ENCODE results near the gene KMT5C. TPM values are rescaled to one million over a fixed set of nuclear protein-coding genes. Genes with fewer than 3 reads are reported as not detected.

The KMT5C gene
- 31.1 TPM for polyA plus RNA-seq (2012; ENCODE audit: insufficient read depth, insufficient read length)

DNA sequence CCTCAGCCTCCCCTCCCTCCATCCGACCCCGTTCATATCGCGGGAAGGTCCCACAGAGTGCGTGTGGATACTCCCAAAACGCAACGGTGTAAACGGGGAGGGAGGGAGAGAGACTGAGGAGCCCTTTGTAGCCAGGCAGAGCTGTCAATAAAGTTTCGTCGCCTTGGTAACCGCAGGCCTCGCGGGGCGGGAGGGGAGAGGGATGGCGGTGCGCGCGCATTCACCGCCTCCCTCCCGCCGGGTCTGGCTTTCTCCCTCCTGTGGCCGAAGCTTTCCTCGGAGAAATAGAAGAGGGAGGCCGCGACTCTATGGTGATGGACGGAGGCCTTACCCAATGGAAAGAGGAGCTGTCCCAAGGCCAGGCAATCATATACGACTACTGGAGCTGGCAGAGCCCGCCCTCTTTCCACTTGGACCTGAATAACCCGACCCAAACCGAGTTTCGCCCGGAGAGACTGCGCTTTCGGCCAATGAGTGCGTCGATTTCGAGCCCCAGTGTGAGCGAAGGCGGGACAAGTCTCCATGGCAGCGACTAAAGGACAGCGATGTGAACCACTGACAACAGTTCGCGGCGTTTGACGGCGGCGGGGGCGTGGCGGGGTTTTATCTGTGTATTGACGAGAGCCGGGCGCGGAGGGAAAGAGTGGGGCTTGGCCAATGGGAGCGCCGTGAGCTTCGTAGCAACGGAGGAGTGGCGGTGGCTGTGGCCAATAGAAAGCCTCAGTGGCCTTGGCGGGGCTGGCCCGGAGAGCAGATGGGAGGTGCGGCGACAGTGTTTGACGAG lies at the start of gene KMT5C:
Gene KMT5C, plus strand, starts transcription at position 772 of the 784 bp plus-strand sequence. CDS start 2,061 bp downstream, outside the sequence.
- DNase-seq (ENCODE audit: low read depth, low spot score), result peak; percentile 100

DNA sequence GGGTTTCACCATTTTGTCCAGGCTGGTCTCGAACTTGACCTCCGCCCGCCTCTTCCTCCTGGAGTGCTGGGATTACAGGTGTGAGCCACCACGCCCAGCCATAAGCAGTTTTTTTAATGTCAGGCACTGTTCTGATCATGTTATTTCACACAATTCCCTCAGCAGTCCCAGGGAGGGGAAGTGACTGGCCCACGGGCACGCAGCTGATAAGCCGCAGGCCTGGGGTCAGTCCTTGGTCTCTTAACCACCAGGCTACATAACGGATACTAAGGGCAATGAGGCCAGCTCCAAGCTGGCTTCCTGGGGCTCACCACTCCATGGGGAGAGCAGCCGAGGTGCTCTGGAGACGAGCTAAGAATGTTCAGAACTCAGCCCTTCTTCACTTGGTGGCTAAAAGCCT lies 42.4 kb upstream of the KMT5C start:
- no peak for DNase-seq (ENCODE audit: low read depth, low spot score)
- H3K4me3 ChIP-seq (ENCODE audit: low read length), result no peak overlapping the region

More for the DNA sequence above, at the start of gene KMT5C:
- peak within 1 kb of the TSS; percentile 86 for H3K4me3 ChIP-seq (ENCODE audit: low read length)

DNA sequence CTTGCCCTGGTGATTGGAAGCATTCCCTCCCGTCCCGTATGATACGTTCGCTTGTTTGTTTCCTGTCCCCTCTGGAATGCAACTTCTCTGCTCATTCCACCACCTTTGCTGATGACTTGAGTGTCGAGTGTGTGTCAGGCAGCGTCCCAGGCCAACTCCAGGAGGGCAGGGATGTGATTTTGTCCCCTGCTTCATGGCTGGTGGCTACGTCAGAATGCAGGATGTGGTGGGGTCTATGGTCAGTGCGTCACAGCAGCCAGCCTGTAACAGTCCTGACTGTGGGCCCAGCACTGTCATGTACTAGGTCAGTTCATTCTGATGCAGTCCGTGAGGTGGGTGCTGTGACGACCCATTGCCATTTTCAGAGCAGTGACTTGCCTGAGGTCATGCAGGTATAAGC lies 39.7 kb upstream of the KMT5C start:
- no peak overlapping the region for H3K4me3 ChIP-seq (ENCODE audit: low read length)

DNA sequence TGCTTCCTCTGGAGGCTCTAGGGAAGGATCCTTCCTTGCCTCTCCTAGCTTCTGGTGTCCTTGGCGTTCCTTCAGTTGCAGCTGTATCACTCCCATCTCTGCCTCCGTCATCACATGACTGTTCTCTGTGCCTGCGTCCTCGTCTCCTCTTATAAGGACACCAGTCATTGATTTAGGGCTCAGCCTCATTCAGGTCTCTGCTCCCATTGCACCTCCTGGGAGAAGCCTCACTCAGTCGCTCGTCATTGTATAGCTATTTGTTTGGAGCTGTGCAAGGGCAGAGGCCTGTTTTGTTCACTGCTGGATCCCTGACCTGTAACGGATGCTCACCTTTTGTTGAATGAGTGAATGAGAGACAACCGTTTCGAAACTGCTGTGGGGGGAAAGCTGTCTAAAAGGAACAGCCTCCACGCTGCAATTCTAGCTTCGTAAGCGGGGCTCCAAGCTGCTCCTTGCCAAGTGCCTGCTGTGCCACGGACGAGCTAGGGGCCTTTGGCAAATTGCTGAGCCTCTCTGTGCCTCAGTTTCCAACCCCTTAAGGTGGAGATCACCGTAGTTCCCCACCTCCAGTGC lies 38.7 kb upstream of the KMT5C start:
- H3K4me3 ChIP-seq (ENCODE audit: low read length), result no peak overlapping the region

More for the DNA sequence above, 39.7 kb upstream of the KMT5C start:
- DNase-seq (ENCODE audit: low read depth, low spot score), result no peak

DNA sequence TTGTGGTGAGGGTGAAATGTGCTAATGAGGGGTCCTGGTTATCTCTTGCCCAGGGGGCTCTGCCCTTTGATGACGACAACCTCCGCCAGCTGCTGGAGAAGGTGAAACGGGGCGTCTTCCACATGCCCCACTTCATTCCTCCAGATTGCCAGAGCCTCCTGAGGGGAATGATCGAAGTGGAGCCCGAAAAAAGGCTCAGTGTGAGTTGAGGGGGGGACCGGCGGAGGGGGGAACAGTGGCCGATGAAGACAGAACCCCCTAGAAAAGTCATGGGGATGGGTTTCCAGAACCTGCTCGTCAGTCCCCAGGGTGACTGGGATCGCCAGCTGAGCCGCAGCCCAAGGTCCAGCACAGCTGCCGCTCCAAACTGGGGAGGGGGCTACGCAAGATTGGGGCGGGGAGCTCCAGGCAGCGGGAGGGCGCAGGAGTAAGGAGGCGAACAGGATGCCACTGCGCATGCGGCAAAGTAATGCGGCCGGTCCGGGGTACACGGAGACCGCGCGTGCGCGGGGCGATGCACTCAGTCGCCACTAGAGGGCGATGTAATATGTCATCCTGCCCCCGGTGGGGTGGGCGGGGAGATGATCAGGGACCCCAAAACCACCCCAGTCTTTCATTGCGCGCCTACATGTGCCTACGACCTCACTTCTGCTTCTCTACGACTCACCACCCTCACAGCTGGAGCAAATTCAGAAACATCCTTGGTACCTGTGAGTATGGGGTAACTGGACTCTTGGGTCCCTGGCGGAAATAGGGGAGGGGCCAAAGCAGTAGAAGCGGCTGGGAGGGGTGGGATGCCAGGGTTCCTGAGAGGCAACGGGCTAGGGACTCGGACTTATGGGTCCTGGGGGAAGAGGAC lies 38.0 kb upstream of the KMT5C start:
- peak; percentile 80 for DNase-seq (ENCODE audit: low read depth, low spot score)
- H3K4me3 ChIP-seq (ENCODE audit: low read length), result peak overlapping the region; percentile 44

More for the DNA sequence above, 38.7 kb upstream of the KMT5C start:
- no peak for DNase-seq (ENCODE audit: low read depth, low spot score)

DNA sequence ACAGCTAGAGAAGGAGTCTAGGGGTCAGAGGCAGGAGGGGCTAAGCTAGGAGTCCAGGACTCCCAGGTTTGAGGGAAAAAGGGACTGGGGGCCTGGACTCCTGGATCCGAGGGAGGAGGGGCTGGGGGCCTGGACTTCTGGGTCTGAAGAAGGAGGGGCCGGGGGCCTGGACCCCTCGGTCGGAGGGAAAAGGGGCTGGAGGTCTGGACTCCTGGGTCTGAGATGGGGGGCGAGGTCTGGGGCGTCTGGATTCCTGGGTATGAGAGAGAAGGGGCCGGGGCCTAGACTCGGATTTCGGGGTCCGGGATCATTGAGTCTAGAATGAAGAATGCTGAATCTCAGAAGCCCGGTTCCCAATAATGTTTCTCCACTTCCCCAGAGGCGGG lies 37.4 kb upstream of the KMT5C start:
- no peak for DNase-seq (ENCODE audit: low read depth, low spot score)
- peak overlapping the region; percentile 44 for H3K4me3 ChIP-seq (ENCODE audit: low read length)

DNA sequence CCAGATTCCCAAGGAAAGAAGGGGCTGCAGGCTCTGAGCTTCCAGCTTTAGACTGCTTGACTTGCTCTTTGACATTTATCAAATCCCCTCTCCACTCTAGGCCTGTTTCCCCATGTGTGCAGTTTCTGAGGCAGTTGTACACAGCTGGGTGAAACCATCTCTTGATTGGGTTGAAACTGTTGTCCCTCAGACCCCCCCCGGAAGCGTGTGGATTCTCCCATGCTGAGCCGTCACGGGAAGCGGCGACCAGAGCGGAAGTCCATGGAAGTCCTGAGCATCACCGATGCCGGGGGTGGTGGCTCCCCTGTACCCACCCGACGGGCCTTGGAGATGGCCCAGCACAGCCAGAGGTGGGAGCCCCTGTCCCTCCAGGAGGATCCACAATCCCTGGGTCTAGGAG lies 36.2 kb upstream of the KMT5C start:
- DNase-seq (ENCODE audit: low read depth, low spot score), result no peak

DNA sequence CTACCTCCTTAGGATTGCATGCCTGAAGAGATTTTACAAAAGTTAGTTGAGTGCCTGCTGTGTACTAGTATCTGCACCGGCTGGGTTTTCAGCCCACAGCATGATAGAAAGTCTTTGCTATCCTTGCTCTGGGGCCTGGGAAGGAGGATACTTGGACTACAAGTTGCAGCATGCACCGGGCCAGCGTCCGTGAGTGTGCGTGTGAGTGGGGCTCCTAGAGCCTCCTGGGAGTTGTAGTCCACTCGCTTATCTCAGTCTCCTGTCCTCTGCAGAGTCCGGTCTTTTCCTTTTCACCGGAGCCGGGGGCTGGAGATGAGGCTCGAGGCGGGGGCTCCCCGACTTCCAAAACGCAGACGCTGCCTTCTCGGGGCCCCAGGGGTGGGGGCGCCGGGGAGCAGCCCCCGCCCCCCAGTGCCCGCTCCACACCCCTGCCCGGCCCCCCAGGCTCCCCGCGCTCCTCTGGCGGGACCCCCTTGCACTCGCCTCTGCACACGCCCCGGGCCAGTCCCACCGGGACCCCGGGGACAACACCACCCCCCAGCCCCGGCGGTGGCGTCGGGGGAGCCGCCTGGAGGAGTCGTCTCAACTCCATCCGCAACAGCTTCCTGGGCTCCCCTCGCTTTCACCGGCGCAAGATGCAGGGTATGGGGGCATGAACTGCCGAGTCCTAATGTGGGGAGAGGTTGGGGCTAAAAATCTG lies 35.2 kb upstream of the KMT5C start:
- DNase-seq (ENCODE audit: low read depth, low spot score), result no peak
- no peak overlapping the region for H3K4me3 ChIP-seq (ENCODE audit: low read length)

More for the DNA sequence above, 36.2 kb upstream of the KMT5C start:
- no peak overlapping the region for H3K4me3 ChIP-seq (ENCODE audit: low read length)

DNA sequence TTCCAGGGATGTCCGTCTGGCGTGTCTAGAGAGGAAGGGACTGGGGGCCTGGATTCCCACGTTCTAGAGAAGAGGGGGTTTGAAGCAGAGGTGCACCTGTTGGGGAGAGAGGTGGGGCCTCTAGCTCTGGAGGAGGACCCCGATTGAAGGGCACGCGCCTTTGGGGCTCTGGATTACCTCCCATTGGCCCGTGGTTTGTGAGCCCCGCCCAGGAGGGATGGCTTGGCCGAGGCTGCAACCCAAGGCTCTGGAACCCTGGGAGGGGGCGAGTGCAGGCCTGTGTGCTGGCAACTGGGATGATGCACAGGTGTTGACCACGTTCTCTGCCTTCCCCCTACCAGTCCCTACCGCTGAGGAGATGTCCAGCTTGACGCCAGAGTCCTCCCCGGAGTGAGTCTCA lies 34.7 kb upstream of the KMT5C start:
- no peak for DNase-seq (ENCODE audit: low read depth, low spot score)
- H3K4me3 ChIP-seq (ENCODE audit: low read length), result no peak overlapping the region

DNA sequence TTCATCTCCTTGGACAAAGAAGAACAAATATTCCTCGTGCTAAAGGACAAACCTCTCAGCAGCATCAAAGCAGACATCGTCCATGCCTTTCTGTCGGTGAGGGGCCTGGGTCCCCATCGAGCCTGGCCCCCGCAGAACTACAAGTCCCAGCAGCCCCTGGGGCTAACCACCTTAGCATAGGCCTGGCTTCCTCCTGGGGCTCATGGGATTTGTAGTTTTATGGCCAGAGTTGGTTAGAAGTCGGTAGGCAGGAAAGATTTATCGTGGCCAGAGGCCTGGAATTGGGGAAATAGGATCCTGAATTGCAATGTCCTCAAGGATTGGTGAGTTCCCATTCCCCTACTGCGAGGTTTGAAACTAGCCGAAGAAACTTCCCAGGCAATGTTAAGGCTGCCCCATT lies 34.2 kb upstream of the KMT5C start:
- H3K4me3 ChIP-seq (ENCODE audit: low read length), result no peak overlapping the region
- peak; percentile 34 for DNase-seq (ENCODE audit: low read depth, low spot score)

DNA sequence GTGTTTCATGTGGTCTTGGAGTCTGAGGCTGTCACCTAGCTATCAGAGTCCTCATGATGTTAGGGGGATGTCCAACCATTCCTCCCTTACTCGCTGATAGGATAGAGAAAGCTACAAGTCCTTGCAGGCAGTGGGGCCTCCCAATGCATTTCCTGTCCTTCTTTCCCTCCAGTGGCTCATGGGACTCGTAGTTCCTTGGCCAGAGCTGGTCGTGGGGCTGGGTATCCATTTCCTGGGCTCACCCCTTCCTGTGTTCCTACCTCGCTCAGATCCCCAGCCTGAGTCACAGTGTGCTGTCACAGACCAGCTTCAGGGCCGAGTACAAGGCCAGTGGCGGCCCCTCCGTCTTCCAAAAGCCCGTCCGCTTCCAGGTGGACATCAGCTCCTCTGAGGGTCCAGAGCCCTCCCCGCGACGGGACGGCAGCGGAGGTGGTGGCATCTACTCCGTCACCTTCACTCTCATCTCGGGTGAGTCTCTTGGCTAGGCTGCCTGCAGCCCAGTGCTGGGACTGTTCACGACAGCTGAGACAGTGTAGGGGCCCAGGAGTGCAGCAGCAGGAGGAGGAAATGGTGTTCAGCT lies 33.6 kb upstream of the KMT5C start:
- H3K4me3 ChIP-seq (ENCODE audit: low read length), result no peak overlapping the region
- no peak for DNase-seq (ENCODE audit: low read depth, low spot score)

DNA sequence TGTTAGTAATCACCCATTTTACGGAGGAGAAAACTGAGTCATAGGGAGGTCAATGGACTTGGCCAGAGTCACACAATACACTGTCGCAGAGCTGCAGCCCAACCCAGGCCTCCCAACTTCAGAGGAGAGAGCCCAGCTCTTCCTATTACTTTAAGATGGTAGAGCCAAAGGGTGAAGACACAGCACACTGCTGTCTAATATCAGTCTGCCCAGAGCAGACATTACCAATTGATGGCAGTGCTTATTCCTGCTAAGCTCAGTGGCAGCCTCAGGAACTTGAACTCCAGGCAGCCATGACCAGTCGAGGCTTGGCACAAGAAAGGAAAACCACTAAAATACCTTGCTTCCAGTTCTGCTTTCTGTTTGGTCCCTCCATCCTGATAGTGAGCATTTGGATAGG lies 33.0 kb upstream of the KMT5C start:
- H3K4me3 ChIP-seq (ENCODE audit: low read length), result no peak overlapping the region
- no peak for DNase-seq (ENCODE audit: low read depth, low spot score)

DNA sequence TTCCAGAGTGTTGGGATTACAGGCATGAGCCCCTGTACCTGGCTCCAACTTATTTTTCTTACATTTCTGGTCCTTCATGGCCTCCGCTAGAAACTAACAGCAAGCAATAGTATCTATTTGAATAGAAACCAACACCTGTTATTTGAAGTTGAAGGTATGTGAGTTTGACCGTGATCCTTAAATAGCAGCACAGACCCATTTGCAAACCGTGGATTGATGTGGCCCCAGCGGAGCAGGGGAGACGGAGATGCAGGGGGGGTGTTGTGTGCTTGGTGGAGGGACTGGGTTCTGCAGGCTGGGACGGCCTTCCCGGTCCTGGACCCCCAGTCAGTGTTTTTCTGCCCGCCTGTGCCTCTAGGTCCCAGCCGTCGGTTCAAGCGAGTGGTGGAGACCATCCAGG lies 31.4 kb upstream of the KMT5C start:
- H3K4me3 ChIP-seq (ENCODE audit: low read length), result no peak overlapping the region
- no peak for DNase-seq (ENCODE audit: low read depth, low spot score)

DNA sequence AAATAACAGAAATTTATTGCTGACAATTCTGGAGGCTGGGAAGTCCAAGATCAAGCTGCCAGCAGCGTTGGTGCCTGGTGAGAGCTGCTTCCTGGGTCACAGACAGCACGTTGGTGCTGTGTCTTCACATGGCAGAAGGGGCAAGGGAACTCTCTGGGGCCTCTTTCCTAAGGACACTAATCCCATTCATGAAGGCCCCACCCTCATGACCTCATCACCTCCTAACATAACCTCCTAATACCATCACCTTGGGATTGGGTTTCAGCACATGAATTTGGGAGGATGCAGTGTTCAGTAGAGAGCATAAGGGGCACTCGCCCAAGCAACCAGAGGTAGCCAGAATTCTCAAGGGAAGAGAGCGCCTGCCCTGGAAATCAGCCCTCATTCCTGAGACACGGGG lies 30.2 kb upstream of the KMT5C start:
- DNase-seq (ENCODE audit: low read depth, low spot score), result no peak
- H3K4me3 ChIP-seq (ENCODE audit: low read length), result no peak overlapping the region

DNA sequence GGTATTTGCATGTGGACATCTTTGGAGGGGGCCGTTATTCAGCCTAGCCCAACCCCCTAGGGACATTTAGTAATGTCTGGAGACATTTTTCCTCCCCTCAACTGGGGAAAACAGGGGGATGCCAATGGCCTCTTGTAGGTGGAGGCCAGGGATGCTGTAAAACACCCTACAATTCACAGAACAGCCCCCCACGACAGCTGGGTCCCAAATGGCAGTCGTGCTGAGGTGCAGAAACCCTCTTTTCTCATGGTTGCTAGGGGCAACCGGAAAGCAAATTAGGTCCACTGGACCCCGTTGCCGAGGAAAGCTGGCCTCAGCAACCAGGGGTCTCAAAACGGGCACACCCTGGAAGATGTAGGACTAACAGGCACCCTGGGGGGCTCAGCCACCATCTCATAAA lies 29.2 kb upstream of the KMT5C start:
- H3K4me3 ChIP-seq (ENCODE audit: low read length), result no peak overlapping the region

DNA sequence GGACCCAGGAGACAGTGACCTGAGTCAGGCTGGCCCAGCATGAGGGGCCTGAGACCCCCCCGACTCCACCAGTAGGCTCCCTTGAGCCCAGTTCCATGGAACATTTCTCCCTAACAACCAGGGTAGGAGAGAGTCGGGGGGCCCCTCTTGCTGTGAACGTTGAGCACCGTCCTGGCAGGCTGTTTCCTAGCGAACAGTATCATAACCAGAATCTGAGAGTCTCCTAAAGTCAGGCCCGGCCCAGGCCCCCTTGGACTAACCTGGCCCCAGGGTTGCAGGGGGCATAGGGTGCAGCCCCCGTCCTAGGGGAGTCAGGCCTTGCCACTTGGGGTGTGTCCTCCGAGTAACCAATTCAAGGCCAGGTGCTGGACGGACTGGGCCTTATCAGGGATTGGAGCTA lies 28.3 kb upstream of the KMT5C start:
- DNase-seq (ENCODE audit: low read depth, low spot score), result no peak
- H3K4me3 ChIP-seq (ENCODE audit: low read length), result no peak overlapping the region

More for the DNA sequence above, 29.2 kb upstream of the KMT5C start:
- DNase-seq (ENCODE audit: low read depth, low spot score), result no peak

DNA sequence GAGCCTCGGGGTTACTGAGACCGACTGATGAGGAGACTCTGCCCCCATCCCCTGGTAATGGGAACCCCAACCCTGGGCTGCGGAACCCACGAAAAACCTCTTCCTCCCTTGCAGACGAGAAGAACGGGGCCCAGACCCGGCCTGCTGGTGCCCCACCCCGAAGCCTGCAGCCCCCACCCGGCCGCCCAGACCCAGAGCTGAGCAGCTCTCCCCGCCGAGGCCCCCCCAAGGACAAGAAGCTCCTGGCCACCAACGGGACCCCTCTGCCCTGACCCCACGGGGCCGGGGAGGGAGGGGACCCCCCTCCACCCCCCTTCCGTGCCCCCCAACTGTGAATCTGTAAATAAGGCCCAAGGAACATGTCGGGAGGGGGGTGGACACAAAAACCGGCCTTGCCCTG lies 27.9 kb upstream of the KMT5C start:
- no peak overlapping the region for H3K4me3 ChIP-seq (ENCODE audit: low read length)
- DNase-seq (ENCODE audit: low read depth, low spot score), result no peak

DNA sequence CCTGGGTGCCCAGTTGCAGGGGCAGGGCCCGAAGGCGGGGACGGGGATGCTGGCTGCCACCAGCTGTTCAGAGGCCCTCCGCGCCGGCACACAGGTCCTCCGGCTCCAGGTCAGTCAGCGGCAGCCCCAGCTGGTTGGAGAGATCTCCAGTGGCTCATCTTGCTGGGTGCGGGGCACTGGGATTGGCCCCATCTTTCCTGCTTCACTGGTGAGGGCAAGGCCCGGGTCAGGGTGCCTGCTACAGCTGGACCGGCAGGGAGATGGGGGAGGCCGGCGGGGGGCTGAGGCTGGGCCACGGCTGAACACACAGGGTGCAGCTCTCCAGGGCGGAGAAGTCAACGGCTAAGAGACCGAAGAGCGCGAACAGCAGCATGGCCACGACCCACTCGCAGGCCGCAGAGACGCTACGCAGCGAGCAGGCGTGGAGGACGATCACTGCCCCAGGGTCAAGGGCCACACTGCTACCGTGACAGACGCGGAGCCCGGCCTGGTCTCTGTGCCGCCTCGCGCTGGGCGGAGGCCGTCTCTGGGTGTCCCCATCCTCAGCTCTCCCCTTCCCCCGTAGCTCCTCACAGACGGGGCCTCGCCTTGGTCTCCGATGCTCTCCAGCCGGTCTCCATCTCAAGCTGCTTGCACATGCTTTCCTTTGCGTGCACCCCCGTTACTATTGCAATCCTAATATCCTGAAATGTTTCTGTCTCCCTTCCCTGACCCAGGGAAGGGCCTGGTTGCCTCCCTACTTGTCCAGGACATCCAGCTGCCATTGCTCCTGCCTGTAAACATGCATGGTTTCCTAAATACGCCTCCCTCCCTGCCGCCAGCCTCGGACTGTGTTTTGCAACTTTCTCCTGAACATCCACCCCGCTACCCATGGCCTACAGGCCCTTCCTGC lies 26.8 kb upstream of the KMT5C start:
- no peak overlapping the region for H3K4me3 ChIP-seq (ENCODE audit: low read length)
- no peak for DNase-seq (ENCODE audit: low read depth, low spot score)
